Liver (tissue), 3 donors: ENCODE measurements around the gene LAMP5.

Source experiments
- CTCF ChIP-seq: fragments of 150-350 bp; IDR thresholded peaks from 2 replicates; pipeline ENCODE4 v1.5.1; 2017; ENCODE audit warnings: improper control_type of control experiment, low read depth, low read length; ENCODE audit not compliant: missing input control
- EGR1 ChIP-seq, 2 donors: IDR thresholded peaks; 2 replicates each; pipeline ENCODE4 v1.6.1; 2016 to 2018; ENCODE audit warnings: antibody characterized with exemption in 2 of 2, low read depth in 2 of 2
- GABPA ChIP-seq, 2 donors: IDR thresholded peaks in 1 of 2; conservative IDR thresholded peaks in 1 of 2; 2 replicates each; pipeline ENCODE4 v1.6.1; 2016; ENCODE audit warnings: antibody characterized with exemption in 2 of 2, mild to moderate bottlenecking in 1 of 2, moderate library complexity in 1 of 2
- HNF4A ChIP-seq, 2 donors: conservative IDR thresholded peaks; 2 replicates each; pipeline ENCODE4 v1.6.1; 2016; ENCODE audit warnings: antibody characterized with exemption in 2 of 2, mild to moderate bottlenecking in 2 of 2
- JUND ChIP-seq, 2 donors: IDR thresholded peaks; 2 replicates each; pipeline ENCODE4 v1.6.1; 2016; ENCODE audit warnings: antibody characterized with exemption in 2 of 2
- MAX ChIP-seq: IDR thresholded peaks from 2 replicates; pipeline ENCODE4 v1.6.1; 2016; ENCODE audit warnings: antibody characterized with exemption
- NR2F2 ChIP-seq: IDR thresholded peaks from 2 replicates; pipeline ENCODE4 v1.6.1; 2016; ENCODE audit warnings: antibody characterized with exemption
- RAD21 ChIP-seq, 2 donors: IDR thresholded peaks; 2 replicates each; pipeline ENCODE4 v1.6.1; 2016; ENCODE audit warnings: antibody characterized with exemption in 2 of 2, mild to moderate bottlenecking in 2 of 2
- TAF1 ChIP-seq: conservative IDR thresholded peaks from 2 replicates; pipeline ENCODE4 v1.6.1; 2016; ENCODE audit warnings: antibody characterized with exemption, mild to moderate bottlenecking
- TF ChIP-seq, protein P1 (sequence below): IDR thresholded peaks from 2 replicates; pipeline ENCODE4 v1.6.1; 2016; ENCODE audit warnings: antibody characterized with exemption
- TF ChIP-seq, protein P2 (sequence below): IDR thresholded peaks from 2 replicates; pipeline ENCODE4 v1.6.1; 2016; ENCODE audit warnings: antibody characterized with exemption, mild to moderate bottlenecking
- donor health status: healthy.
- donor health status: healthy.

DNA sequence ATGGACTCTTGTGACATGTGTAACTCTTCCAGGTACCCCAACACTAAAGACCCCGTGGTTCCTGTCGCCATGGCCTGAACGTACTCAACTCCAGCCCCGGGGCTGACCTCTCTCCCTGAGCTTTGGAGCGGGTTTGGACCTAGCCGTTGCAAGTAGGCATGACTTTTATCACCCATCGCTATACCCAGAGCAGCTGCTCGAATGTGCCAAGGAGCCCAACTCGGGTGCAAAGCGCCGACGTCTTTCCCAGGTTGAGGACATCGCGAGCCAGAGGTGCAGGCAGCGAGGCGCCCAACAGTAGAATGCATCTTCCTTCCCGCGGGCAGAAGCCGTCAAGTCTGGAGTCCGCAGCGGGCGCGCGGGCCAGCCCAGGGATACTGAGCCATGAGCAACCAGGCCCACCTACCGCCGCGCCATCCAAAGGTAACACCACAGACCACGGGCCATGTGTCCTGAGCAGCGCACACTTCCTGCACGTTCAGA is 5.7 kb upstream of the LAMP5 start:
- TF ChIP-seq NR2F2 (no peak), CTCF (no peak), JUND (IDR thresholded peaks at IDR 0.05) (no peak), RAD21 (IDR thresholded peaks at IDR 0.05) (no peak), TAF1 (no peak), MAX (no peak), GABPA (IDR thresholded peaks at IDR 0.05 in 1 of 2, conservative IDR thresholded peaks at IDR 0.05 in 1 of 2) (no peak), HNF4A (conservative IDR thresholded peaks at IDR 0.05) (no peak), EGR1 (IDR thresholded peaks at IDR 0.05; ENCODE audit: low read depth in 2 of 2) (no peak)
- TF ChIP-seq, protein P1, sequence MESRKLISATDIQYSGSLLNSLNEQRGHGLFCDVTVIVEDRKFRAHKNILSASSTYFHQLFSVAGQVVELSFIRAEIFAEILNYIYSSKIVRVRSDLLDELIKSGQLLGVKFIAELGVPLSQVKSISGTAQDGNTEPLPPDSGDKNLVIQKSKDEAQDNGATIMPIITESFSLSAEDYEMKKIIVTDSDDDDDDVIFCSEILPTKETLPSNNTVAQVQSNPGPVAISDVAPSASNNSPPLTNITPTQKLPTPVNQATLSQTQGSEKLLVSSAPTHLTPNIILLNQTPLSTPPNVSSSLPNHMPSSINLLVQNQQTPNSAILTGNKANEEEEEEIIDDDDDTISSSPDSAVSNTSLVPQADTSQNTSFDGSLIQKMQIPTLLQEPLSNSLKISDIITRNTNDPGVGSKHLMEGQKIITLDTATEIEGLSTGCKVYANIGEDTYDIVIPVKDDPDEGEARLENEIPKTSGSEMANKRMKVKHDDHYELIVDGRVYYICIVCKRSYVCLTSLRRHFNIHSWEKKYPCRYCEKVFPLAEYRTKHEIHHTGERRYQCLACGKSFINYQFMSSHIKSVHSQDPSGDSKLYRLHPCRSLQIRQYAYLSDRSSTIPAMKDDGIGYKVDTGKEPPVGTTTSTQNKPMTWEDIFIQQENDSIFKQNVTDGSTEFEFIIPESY: no peak
- TF ChIP-seq, protein P2, sequence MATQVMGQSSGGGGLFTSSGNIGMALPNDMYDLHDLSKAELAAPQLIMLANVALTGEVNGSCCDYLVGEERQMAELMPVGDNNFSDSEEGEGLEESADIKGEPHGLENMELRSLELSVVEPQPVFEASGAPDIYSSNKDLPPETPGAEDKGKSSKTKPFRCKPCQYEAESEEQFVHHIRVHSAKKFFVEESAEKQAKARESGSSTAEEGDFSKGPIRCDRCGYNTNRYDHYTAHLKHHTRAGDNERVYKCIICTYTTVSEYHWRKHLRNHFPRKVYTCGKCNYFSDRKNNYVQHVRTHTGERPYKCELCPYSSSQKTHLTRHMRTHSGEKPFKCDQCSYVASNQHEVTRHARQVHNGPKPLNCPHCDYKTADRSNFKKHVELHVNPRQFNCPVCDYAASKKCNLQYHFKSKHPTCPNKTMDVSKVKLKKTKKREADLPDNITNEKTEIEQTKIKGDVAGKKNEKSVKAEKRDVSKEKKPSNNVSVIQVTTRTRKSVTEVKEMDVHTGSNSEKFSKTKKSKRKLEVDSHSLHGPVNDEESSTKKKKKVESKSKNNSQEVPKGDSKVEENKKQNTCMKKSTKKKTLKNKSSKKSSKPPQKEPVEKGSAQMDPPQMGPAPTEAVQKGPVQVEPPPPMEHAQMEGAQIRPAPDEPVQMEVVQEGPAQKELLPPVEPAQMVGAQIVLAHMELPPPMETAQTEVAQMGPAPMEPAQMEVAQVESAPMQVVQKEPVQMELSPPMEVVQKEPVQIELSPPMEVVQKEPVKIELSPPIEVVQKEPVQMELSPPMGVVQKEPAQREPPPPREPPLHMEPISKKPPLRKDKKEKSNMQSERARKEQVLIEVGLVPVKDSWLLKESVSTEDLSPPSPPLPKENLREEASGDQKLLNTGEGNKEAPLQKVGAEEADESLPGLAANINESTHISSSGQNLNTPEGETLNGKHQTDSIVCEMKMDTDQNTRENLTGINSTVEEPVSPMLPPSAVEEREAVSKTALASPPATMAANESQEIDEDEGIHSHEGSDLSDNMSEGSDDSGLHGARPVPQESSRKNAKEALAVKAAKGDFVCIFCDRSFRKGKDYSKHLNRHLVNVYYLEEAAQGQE: no peak
